ENCODE data around the gene PCSK6.

GRCh38 chr15:101536875-101537405 lies 47.4 kb upstream of the PCSK6 start:
- TF ChIP-seq CTCF (IDR thresholded peaks at IDR 0.05) (no peak), POLR2A (IDR thresholded peaks at IDR 0.05) (no peak)
